Mucosa of descending colon (tissue), 3 donors: ENCODE results near the gene ENGASE. TPM values are rescaled to one million over a fixed set of nuclear protein-coding genes. Genes with fewer than 3 reads are reported as not detected.

Experiments used
- ATAC-seq: fragments of 200-7000 bp; cut with Tn5 transposase; one replicate; pipeline ENCODE4 v1.9.1; 2020; ENCODE audit warnings: mild to moderate bottlenecking, moderate library complexity
- DNase-seq, 3 donors: peaks; one replicate each; pipeline ENCODE4 v3.0.0-alpha.2; 2020
- H3K36me3 ChIP-seq: fragments of 200-600 bp; one replicate; pipeline ENCODE4 v1.8.0; 2021; ENCODE audit warnings: low read depth, mild to moderate bottlenecking
- H3K4me1 ChIP-seq: fragments of 200-600 bp; one replicate; pipeline ENCODE4 v1.8.0; 2021; ENCODE audit warnings: low read depth, mild to moderate bottlenecking
- H3K4me3 ChIP-seq: fragments of 200-600 bp; one replicate; pipeline ENCODE4 v1.8.0; 2021; ENCODE audit warnings: mild to moderate bottlenecking
- H3K9me3 ChIP-seq: fragments of 200-600 bp; one replicate; pipeline ENCODE4 v1.8.0; 2021; ENCODE audit warnings: mild to moderate bottlenecking
- intact Hi-C, 2 donors: fragments of 100-400 bp; cut with DNase I in 1 of 2; cut with micrococcal nuclease in 1 of 2; formaldehyde crosslinking; loops; one replicate each; pipeline versions ENCODE4 v1.11.0 to v1.11.1; 2022; cut with DNase I, micrococcal nuclease
- total RNA-seq, 3 donors: library from RNA; stranded (reverse); fragmentation: NEBNext Ultra II Directional in 2 of 3; extraction: Animal tissue kit (Norgen Biotek cat#: 25700) in 2 of 3; gene quantifications; one replicate each; pipeline versions ENCODE4 v1.2.1 to v1.2.4, GENCODE V29; 2021 to 2023
- TF ChIP-seq, protein P1 (sequence below): fragments of 200-600 bp; IDR thresholded peaks from one replicate; pipeline ENCODE4 v1.8.0; 2022; ENCODE audit warnings: antibody characterized with exemption, mild to moderate bottlenecking
- donor health status: DM: no; HTN: no; CAD: no; lungs with moderate emphysema.
- donor health status: DM: no; HTN: no; CAD: no.
- donor health status: DM: no; HTN: yes; CAD: no.

ENGASE gene
- total RNA-seq, 3 donors from 2014 or later = 89.6 to 160 (median 97.4) TPM

DNA sequence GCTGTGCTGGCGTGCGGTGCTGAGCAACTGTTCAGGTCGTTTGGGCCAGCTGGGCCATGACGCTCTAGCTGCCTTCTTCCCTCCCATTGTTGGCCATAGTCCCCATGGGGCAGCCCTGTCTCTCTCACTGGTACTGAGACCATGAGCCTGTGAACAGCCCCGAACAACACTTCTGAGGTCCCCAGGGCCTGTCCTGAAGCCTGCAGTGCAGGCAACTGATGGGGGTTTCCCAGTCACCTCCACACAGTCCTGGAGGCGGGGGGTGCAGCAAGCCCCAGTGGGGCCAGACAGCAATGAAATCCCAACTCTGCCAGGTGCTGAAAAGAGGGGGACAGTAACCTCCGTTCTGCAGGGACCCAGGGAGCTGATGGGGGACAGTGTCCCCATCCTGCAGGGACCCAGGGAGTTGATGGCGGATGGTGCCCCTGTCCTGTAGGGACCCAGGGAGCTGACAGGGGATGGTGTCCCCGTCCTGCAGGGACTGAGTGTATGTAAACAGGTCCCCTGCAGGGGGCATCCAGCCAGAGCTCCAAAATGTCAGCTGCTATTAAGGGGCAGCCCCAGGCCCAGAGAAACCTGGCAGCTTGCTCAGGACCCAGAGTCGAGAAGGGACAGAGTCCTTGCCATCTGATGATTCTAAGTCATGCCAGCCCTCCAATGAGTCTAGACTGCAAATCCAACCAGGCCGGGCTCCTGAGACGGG lies 30.4 kb downstream of the ENGASE start:
- H3K36me3 ChIP-seq = no peaks in the 10 kb centered on the region
- DNase-seq (no peak), ATAC-seq (no peak)
- intact Hi-C loops = no loop called here
- H3K4me1 ChIP-seq = no peaks in the 10 kb centered on the region
- no peaks in the 10 kb centered on the region for H3K9me3 ChIP-seq
- TF ChIP-seq, protein P1, sequence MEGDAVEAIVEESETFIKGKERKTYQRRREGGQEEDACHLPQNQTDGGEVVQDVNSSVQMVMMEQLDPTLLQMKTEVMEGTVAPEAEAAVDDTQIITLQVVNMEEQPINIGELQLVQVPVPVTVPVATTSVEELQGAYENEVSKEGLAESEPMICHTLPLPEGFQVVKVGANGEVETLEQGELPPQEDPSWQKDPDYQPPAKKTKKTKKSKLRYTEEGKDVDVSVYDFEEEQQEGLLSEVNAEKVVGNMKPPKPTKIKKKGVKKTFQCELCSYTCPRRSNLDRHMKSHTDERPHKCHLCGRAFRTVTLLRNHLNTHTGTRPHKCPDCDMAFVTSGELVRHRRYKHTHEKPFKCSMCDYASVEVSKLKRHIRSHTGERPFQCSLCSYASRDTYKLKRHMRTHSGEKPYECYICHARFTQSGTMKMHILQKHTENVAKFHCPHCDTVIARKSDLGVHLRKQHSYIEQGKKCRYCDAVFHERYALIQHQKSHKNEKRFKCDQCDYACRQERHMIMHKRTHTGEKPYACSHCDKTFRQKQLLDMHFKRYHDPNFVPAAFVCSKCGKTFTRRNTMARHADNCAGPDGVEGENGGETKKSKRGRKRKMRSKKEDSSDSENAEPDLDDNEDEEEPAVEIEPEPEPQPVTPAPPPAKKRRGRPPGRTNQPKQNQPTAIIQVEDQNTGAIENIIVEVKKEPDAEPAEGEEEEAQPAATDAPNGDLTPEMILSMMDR = no peak
- H3K4me3 ChIP-seq = no peak overlapping the region

DNA sequence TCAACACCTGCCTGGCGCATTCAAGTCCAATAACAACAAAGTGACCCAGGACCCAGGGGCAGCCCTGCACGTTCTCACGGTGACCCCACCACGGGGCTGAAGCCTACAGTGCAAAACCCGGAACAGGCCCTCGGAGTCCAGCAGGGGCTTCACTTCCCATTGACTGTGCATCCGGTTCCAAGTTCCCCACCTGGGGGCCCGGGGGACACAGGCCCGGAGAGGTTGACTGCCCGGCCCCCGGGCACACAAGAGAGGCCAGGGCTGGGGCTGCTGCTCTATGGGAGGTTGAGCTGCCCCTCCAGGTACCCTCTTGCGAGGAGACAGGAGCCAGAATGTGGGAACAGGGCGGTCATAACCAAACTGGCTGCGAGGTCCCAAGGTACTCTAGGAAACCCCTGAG lies 31.3 kb downstream of the ENGASE start:
- ATAC-seq = no peak
- Histone ChIP-seq H3K36me3 (no peaks in the 10 kb centered on the region), H3K9me3 (no peaks in the 10 kb centered on the region), H3K4me3 (no peak overlapping the region), H3K4me1 (no peaks in the 10 kb centered on the region)
- no peak for DNase-seq
- TF ChIP-seq, protein P1 = no peak
- intact Hi-C loops = no loop called here

DNA sequence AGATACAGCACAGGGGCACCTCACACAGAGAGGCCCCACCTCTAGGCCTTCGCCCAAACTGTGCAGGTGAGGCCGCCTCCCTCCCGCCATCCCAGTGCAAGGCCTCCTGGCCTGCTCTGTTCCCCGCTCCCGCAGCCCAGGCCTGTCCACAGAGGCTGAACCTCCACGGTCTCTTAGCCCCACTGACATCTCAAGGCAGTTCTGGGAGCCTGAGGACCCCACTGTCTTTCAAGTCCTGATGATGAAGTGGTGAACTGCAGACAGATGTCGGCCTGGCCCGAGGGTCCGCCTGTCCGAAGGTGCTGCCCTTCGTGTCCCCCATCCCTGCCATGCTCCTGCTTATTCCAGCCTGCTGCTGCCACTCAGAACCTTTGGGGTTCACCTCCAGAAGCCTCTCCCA lies 32.3 kb downstream of the ENGASE start:
- no peaks in the 10 kb centered on the region for H3K9me3 ChIP-seq
- intact Hi-C loops = no loop called here
- no peak overlapping the region for H3K4me3 ChIP-seq
- H3K4me1 ChIP-seq = no peaks in the 10 kb centered on the region
- DNase-seq (no peak), ATAC-seq (no peak)
- TF ChIP-seq, protein P1 = no peak
- no peaks in the 10 kb centered on the region for H3K36me3 ChIP-seq

DNA sequence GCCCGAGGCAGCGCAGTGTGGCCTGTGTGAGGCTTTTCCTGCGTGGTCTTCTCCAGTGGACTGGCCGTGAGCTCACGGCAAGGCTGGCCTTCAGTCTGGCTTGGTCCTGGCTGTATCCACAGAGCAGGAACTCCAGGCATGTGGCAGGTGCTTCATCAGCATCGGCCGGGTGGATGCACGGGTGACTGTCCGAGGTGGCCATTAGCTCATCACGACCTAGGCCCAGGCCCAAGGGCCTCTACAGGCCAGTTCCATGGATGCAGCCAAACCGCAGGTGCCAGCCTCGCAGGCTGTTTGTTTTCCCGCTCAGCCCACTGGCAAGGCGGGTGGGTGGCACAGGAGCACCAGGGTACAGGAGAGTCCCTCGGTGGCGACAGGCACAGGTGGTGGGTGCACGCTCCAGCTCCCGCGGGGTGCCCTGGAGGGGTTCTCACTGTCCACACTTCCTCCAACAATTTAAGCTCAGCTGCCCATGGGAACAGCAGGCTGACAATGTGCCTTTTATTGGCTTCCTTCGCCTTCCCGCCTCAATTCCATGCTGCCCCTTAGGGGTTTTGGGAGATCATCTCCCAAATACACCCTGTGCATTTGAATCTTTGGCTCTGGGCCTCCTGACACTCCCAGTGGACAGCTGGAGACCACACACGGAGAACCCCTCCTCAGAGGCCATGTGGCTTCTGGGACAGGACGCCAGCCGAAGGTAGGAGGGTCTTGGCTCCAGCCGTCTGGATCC lies 33.0 kb downstream of the ENGASE start:
- H3K9me3 ChIP-seq = no peaks in the 10 kb centered on the region

DNA sequence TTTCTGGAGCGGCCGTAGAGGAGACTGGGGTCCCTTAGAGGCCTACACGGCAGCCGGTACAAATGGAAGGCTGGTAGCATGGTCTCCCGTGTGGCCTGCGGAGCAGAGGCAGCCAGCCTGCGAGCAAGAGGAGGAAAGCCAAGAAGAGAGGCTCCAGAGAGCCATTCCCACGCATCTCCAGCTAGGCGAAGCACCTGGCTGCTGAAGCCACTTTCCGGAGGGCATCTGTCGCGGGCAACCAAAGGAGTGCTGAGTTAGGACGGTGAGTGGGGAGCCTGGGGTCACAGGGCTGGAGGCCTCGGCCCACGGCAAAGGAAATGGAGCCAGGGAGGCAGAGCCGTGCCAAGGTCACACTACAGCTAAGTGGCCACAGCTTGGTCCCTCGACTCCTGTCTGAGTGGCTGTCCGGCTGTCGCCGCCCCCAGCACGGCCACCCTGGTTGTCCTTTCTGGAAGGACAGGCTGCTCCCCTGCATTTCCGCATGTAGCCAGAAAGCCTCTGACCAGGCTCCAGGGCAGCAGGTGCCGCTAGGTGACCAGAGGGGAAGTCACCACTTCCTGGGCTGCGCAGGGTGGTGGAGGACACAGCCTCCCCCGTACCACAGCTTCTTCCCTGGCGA lies 33.7 kb downstream of the ENGASE start:
- Histone ChIP-seq H3K36me3 (no peaks in the 10 kb centered on the region), H3K4me1 (no peaks in the 10 kb centered on the region), H3K9me3 (no peaks in the 10 kb centered on the region), H3K4me3 (no peak overlapping the region)
- DNase-seq = no peak
- TF ChIP-seq, protein P1 = no peak
- no peak for ATAC-seq
- intact Hi-C loops = no loop called here

More for the DNA sequence above, 33.0 kb downstream of the ENGASE start:
- H3K36me3 ChIP-seq = no peaks in the 10 kb centered on the region
- TF ChIP-seq, protein P1 = no peak
- no peaks in the 10 kb centered on the region for H3K4me1 ChIP-seq
- H3K4me3 ChIP-seq = no peak overlapping the region
- no peak for ATAC-seq
- intact Hi-C loops = no loop called here
- DNase-seq = no peak
